H1 (cell line): ENCODE measurements around the gene CCDC73. TPM values are rescaled to one million over a fixed set of nuclear protein-coding genes. Genes with fewer than 3 reads are reported as not detected.

ENCODE experiments used
- CHD2 ChIP-seq: IDR thresholded peaks from 2 replicates; pipeline ENCODE4 v1.6.1; 2012; ENCODE audit warnings: low read length, improper control_type of control experiment
- CHD7 ChIP-seq: fragments of 300-600 bp; sonication (generic); IDR thresholded peaks from 2 replicates; pipeline ENCODE4 v1.7.1; 2012; ENCODE audit warnings: low read length, moderate library complexity, mild to moderate bottlenecking, inconsistent platforms; ENCODE audit not compliant: insufficient replicate concordance
- EZH2 ChIP-seq: fragments of 200-600 bp; sonication (generic); IDR thresholded peaks from 2 replicates; pipeline ENCODE4 v1.7.1; 2012; ENCODE audit warnings: low read depth, mild to moderate bottlenecking, moderate library complexity, low read length, inconsistent platforms; ENCODE audit not compliant: severe bottlenecking
- POLR2A ChIP-seq, 2 experiments: IDR thresholded peaks; 1 replicate in 1 of 2; 2 replicates in 1 of 2; pipeline ENCODE4 v1.6.1; 2011; ENCODE audit warnings: low read depth in 2 of 2, low read length in 2 of 2, mild to moderate bottlenecking in 2 of 2; ENCODE audit errors: control extremely low read depth in 1 of 2
- polyA plus RNA-seq, 7 experiments: library from polyadenylated mRNA; depleted of rRNA in 3 of 7; stranded (reverse) in 5 of 7; unstranded in 2 of 7; fragments of >200 nt in 5 of 7; fragments of 200-250 nt in 2 of 7; gene quantifications; 1 replicate in 5 of 7; 2 replicates in 1 of 7; 4 replicates in 1 of 7; pipeline versions ENCODE4 v1.2.1 to v1.2.3, GENCODE V29; 2011 to 2013; ENCODE audit warnings: missing spikeins in 2 of 7, mixed read lengths in 2 of 7
- total RNA-seq: library from RNA; stranded (reverse); fragmentation: NEBNext Ultra II Directional; extraction: Animal tissue kit (Norgen Biotek cat#: 25700); gene quantifications from 2 replicates; pipeline ENCODE4 v1.2.1, GENCODE V29; 2021

The CCDC73 gene
- total and polyA plus RNA-seq, 2 of the 8 experiments (the other 6 are each of a cell fraction or from before 2014, with no cell fraction given): not detected

GRCh38 chr11:32785262-32785661 lies 9.2 kb downstream of the CCDC73 start (continued):
- TF ChIP-seq CHD7: no peak
- no peak for TF ChIP-seq EZH2
- TF ChIP-seq POLR2A (IDR thresholded peaks at IDR 0.05; ENCODE audit: control extremely low read depth in 1 of 2, low read depth in 2 of 2, low read length in 2 of 2): no peak
- TF ChIP-seq CHD2: no peak
- TF ChIP-seq, all 59 proteins: peak for 0
